Sigmoid colon (tissue), 7 donors: ENCODE measurements around the gene PCYOX1L. TPM values are rescaled to one million over a fixed set of nuclear protein-coding genes. Genes with fewer than 3 reads are reported as not detected.

Source experiments
- DNase-seq: peaks from one replicate; pipeline ENCODE4 v3.0.0-alpha.2; 2019
- H3K27ac ChIP-seq, 4 donors: fragments of 200-600 bp; sonication (generic); one replicate each; pipeline ENCODE4 v1.5.1; 2016 to 2019; ENCODE audit warnings: mild to moderate bottlenecking in 1 of 4
- H3K27me3 ChIP-seq, 3 donors: fragments of 200-600 bp; sonication (generic); one replicate each; pipeline ENCODE4 v1.5.1; 2019; ENCODE audit warnings: mild to moderate bottlenecking in 1 of 3
- H3K36me3 ChIP-seq, 4 donors: fragments of 200-600 bp; sonication (generic); one replicate each; pipeline ENCODE4 v1.5.1; 2016 to 2019
- H3K4me1 ChIP-seq, 4 donors: fragments of 200-600 bp; sonication (generic); one replicate each; pipeline ENCODE4 v1.5.1; 2017 to 2019
- H3K4me3 ChIP-seq, 4 donors: fragments of 200-600 bp; sonication (generic); one replicate each; pipeline ENCODE4 v1.5.1; 2017 to 2019; ENCODE audit warnings: mild to moderate bottlenecking in 2 of 4, moderate library complexity in 1 of 4
- H3K9me3 ChIP-seq, 4 donors: fragments of 200-600 bp in 3 of 4; sonication (generic) in 3 of 4; one replicate each; pipeline versions ENCODE4 v1.5.1 to v1.6.1; 2013 to 2019
- CTCF ChIP-seq, 4 experiments: fragments of 450-650 bp in 3 of 4; fragments of 200-600 bp in 1 of 4; IDR thresholded peaks; one replicate each; pipeline ENCODE4 v1.5.1; 2016 to 2019; ENCODE audit warnings: antibody characterized with exemption in 4 of 4, mild to moderate bottlenecking in 3 of 4, moderate library complexity in 2 of 4
- EP300 ChIP-seq, 4 donors: sonication (generic); formaldehyde crosslinking; IDR thresholded peaks; one replicate each; pipeline ENCODE4 v1.6.1; 2017; ENCODE audit warnings: antibody characterized with exemption in 4 of 4
- POLR2A ChIP-seq, 2 donors: fragments of 450-650 bp; IDR thresholded peaks; one replicate each; pipeline ENCODE4 v1.6.1; 2016; ENCODE audit warnings: antibody characterized with exemption in 2 of 2, mild to moderate bottlenecking in 2 of 2, moderate library complexity in 2 of 2
- POLR2AphosphoS5 ChIP-seq, 4 donors: sonication (generic); formaldehyde crosslinking; IDR thresholded peaks; one replicate each; pipeline ENCODE4 v1.6.1; 2017; ENCODE audit warnings: antibody characterized with exemption in 4 of 4
- WGBS, 2 donors: extraction: QIAGEN DNeasy Blood & Tissue Kit; methylation state at CpG; one replicate each; pipeline ENCODE4 v1.1.7; 2013; 5-methylcytosine and 5-hydroxymethylcytosine counted together
- intact Hi-C: fragments of 100-400 bp; cut with DNase I; formaldehyde crosslinking; loops from one replicate; pipeline ENCODE4 v1.15.1; 2023
- polyA plus RNA-seq, 3 donors: library from polyadenylated mRNA; stranded (reverse); fragments of 200-250 nt; gene quantifications; one replicate each; pipeline ENCODE4 v1.2.3, GENCODE V29; 2013
- total RNA-seq, 4 donors: library from RNA; depleted of rRNA; stranded (reverse); fragments of >200 nt; gene quantifications; one replicate each; pipeline ENCODE4 v1.1.0, GENCODE V29; 2016
- donor health status: healthy with polysubstance abuse.
- donor health status: Bipolar disorder and iron deficiency.
- donor health status: healthy.

The PCYOX1L gene
- total and polyA plus RNA-seq, 7 donors, result 0.69 to 7.4 (median 3.3) TPM

GRCh38 chr5:149412783-149413476 lies 55.1 kb downstream of the PCYOX1L start:
- peaks cover 84 to 100% (median 94%) of the 10 kb centered on the region in 4 donors for H3K36me3 ChIP-seq
- peak in 1 of 2 donors; percentile 18 for TF ChIP-seq POLR2A (IDR thresholded peaks at IDR 0.05)
- no peak for TF ChIP-seq EP300 (IDR thresholded peaks at IDR 0.05)
- no peak for TF ChIP-seq CTCF (IDR thresholded peaks at IDR 0.05)
- TF ChIP-seq POLR2AphosphoS5 (IDR thresholded peaks at IDR 0.05), result peak; percentile 73 to 82 (median 80)
- 80 to 91% methylated on average over 8 of the region's 8 CpGs for WGBS, 2 donors
- peak; percentile 81 for DNase-seq
- H3K27ac ChIP-seq, result peak overlapping the region; percentile 96 to 98 (median 98)
- no peaks in the 10 kb centered on the region for H3K27me3 ChIP-seq
- peaks cover 4 to 53% (median 46%) of the 10 kb centered on the region in 4 donors for H3K4me1 ChIP-seq
- H3K4me3 ChIP-seq, result peak overlapping the region; percentile 75 to 95 (median 84)
- intact Hi-C loops, result no loop called here
- no peaks in the 10 kb centered on the region for H3K9me3 ChIP-seq

- Histone ChIP-seq H3K27ac (peak overlapping the region; percentile 96 to 98 (median 98)), H3K4me3 (peak overlapping the region; percentile 75 to 95 (median 84)), H3K4me1 (peaks cover 4 to 60% (median 52%) of the 10 kb centered on the region in 4 donors), H3K36me3 (peaks cover 77 to 100% (median 90%) of the 10 kb centered on the region in 4 donors), H3K27me3 (no peaks in the 10 kb centered on the region), H3K9me3 (no peaks in the 10 kb centered on the region)
- TF ChIP-seq CTCF (IDR thresholded peaks at IDR 0.05), result no peak
- TF ChIP-seq POLR2AphosphoS5 (IDR thresholded peaks at IDR 0.05), result peak; percentile 35 to 65 (median 58)
- intact Hi-C loops, result no loop called here
- DNase-seq, result peak; percentile 69
- WGBS, 2 donors, result 81 to 87% methylated on average over 16 of the region's 16 CpGs
These were observed 55.8 kb downstream of the PCYOX1L start for GRCh38 chr5:149413477-149414210.

- H3K4me1 ChIP-seq, result peaks cover 4 to 69% (median 60%) of the 10 kb centered on the region in 4 donors
- H3K27ac ChIP-seq, result peak overlapping the region; percentile 96 to 98 (median 98)
- no peaks in the 10 kb centered on the region for H3K9me3 ChIP-seq
- no peaks in the 10 kb centered on the region for H3K27me3 ChIP-seq
- intact Hi-C loops, result no loop called here
- peaks cover 77 to 100% (median 90%) of the 10 kb centered on the region in 4 donors for H3K36me3 ChIP-seq
- H3K4me3 ChIP-seq, result peak overlapping the region; percentile 75 to 95 (median 84)
- 72 to 78% methylated on average over 7 of the region's 7 CpGs for WGBS, 2 donors
- peak; percentile 82 to 89 (median 84) for TF ChIP-seq POLR2AphosphoS5 (IDR thresholded peaks at IDR 0.05)
- TF ChIP-seq POLR2A (IDR thresholded peaks at IDR 0.05), result peak in 1 of 2 donors; percentile 8
- no peak for TF ChIP-seq EP300 (IDR thresholded peaks at IDR 0.05)
- DNase-seq, result peak; percentile 86
These were observed 56.7 kb downstream of the PCYOX1L start for GRCh38 chr5:149414405-149415065.

GRCh38 chr5:149415066-149415967 lies 57.5 kb downstream of the PCYOX1L start:
- Histone ChIP-seq H3K27ac (peak overlapping the region; percentile 96 to 98 (median 98)), H3K4me1 (peaks cover 4 to 77% (median 67%) of the 10 kb centered on the region in 4 donors), H3K9me3 (no peaks in the 10 kb centered on the region), H3K4me3 (peak overlapping the region; percentile 75 to 95 (median 84)), H3K36me3 (peaks cover 77 to 100% (median 89%) of the 10 kb centered on the region in 4 donors), H3K27me3 (no peaks in the 10 kb centered on the region)
- intact Hi-C loops, result no loop called here
- 78 to 81% methylated on average over 10 of the region's 10 CpGs for WGBS, 2 donors
- TF ChIP-seq EP300 (IDR thresholded peaks at IDR 0.05) (no peak), POLR2AphosphoS5 (IDR thresholded peaks at IDR 0.05) (peak; percentile 74 to 97 (median 87)), CTCF (IDR thresholded peaks at IDR 0.05) (no peak), POLR2A (IDR thresholded peaks at IDR 0.05) (peak; percentile 3 to 19)
- peak; percentile 74 for DNase-seq
